GM19395 (cell line): Measurements from ENCODE around the gene HOXC13.

Experiments
- ATAC-seq: cut with Tn5 transposase; IDR thresholded peaks from one replicate; pipeline ENCODE4 v1.9.1; 2021; ENCODE audit warnings: mild to moderate bottlenecking, moderate library complexity; ENCODE audit not compliant: unreplicated experiment

Gene HOXC13

GRCh38 chr12:53937596-53938325 is 870 bp upstream of the HOXC13 start:
- no peak for ATAC-seq

- ATAC-seq: no peak
Observed at GRCh38 chr12:53939141-53940108, 794 bp downstream of the HOXC13 start.

- no peak for ATAC-seq
Observed at GRCh38 chr12:53940443-53941014, 1.9 kb downstream of the HOXC13 start.

GRCh38 chr12:53941187-53941586 is 2.6 kb downstream of the HOXC13 start:
- ATAC-seq: no peak

- ATAC-seq: no peak
Observed at GRCh38 chr12:53941750-53942149, 3.1 kb downstream of the HOXC13 start.

GRCh38 chr12:53942467-53942997 is 3.9 kb downstream of the HOXC13 start:
- ATAC-seq: no peak

GRCh38 chr12:53944209-53944608 is 5.6 kb downstream of the HOXC13 start:
- ATAC-seq: no peak

- ATAC-seq: no peak
Observed at GRCh38 chr12:53944907-53945847, 6.5 kb downstream of the HOXC13 start.

- no peak for ATAC-seq
Observed at GRCh38 chr12:53947743-53948142, 9.1 kb downstream of the HOXC13 start.

GRCh38 chr12:53948650-53949593 is 10.3 kb downstream of the HOXC13 start:
- ATAC-seq: no peak

- ATAC-seq: no peak
Observed at GRCh38 chr12:53949631-53950436, 11.2 kb downstream of the HOXC13 start.

- no peak for ATAC-seq
Observed at GRCh38 chr12:53950437-53950773, 11.8 kb downstream of the HOXC13 start.

- ATAC-seq: no peak
Observed at GRCh38 chr12:53950789-53951576, 12.4 kb downstream of the HOXC13 start.

- no peak for ATAC-seq
Observed at GRCh38 chr12:53951577-53952334, 13.1 kb downstream of the HOXC13 start.

- no peak for ATAC-seq
Observed at GRCh38 chr12:53952335-53952694, 13.7 kb downstream of the HOXC13 start.

- ATAC-seq: no peak
Observed at GRCh38 chr12:53952871-53953734, 14.5 kb downstream of the HOXC13 start.
